IMR-90 (cell line): ENCODE results near the gene ANKFN1.

Experiments
- MAZ ChIP-seq: IDR thresholded peaks from 2 replicates; pipeline ENCODE4 v1.6.1; 2012; ENCODE audit warnings: low read depth, mild to moderate bottlenecking, low read length, improper control_type of control experiment, moderate library complexity, borderline replicate concordance
- POLR2A ChIP-seq: IDR thresholded peaks from 2 replicates; pipeline ENCODE4 v1.6.1; 2012; ENCODE audit warnings: mild to moderate bottlenecking, low read depth, low read length
- RAD21 ChIP-seq: IDR thresholded peaks from 2 replicates; pipeline ENCODE4 v1.6.1; 2012; ENCODE audit warnings: low read length, improper control_type of control experiment
- RFX5 ChIP-seq: IDR thresholded peaks from 2 replicates; pipeline ENCODE4 v1.8.0; 2012; ENCODE audit warnings: low read depth, mild to moderate bottlenecking, low read length, moderate library complexity
- TF ChIP-seq, protein P1 (sequence below): conservative IDR thresholded peaks from 2 replicates; pipeline ENCODE4 v1.5.1; 2012; ENCODE audit warnings: mild to moderate bottlenecking, low read depth, low read length, improper control_type of control experiment
- TF ChIP-seq, protein P2 (sequence below): fragments of 150-350 bp; IDR thresholded peaks from 2 replicates; pipeline ENCODE4 v1.6.1; 2016; ENCODE audit warnings: low read depth, mild to moderate bottlenecking, low read length, moderate library complexity, borderline replicate concordance
- TF ChIP-seq, protein P3 (sequence below): fragments of 150-350 bp; IDR thresholded peaks from 2 replicates; pipeline ENCODE4 v1.6.1; 2017; ENCODE audit warnings: mild to moderate bottlenecking, antibody characterized with exemption, low read length, low read depth

DNA sequence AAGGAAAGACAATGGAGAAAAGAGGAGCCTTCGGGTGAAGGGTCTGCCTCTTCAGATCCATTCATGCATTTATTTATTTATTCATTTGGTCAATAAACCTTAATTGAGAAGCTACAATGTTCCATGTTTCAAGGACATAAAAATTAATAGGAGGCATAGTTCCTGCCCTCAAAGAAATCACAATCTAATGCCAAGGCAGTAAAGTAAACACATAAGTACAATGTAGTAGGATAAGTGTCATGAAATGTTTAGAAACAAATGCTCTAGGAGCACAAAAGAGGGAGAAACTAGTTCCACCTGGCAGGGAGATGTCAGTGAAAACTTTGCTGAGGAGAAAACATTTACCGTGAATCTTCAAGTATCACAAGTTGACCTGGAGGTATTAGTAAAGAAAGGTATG is 336.7 kb downstream of the ANKFN1 start:
- TF ChIP-seq RFX5 (no peak), RAD21 (no peak), MAZ (no peak), POLR2A (no peak)
- TF ChIP-seq, protein P1, sequence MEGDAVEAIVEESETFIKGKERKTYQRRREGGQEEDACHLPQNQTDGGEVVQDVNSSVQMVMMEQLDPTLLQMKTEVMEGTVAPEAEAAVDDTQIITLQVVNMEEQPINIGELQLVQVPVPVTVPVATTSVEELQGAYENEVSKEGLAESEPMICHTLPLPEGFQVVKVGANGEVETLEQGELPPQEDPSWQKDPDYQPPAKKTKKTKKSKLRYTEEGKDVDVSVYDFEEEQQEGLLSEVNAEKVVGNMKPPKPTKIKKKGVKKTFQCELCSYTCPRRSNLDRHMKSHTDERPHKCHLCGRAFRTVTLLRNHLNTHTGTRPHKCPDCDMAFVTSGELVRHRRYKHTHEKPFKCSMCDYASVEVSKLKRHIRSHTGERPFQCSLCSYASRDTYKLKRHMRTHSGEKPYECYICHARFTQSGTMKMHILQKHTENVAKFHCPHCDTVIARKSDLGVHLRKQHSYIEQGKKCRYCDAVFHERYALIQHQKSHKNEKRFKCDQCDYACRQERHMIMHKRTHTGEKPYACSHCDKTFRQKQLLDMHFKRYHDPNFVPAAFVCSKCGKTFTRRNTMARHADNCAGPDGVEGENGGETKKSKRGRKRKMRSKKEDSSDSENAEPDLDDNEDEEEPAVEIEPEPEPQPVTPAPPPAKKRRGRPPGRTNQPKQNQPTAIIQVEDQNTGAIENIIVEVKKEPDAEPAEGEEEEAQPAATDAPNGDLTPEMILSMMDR = no peak
- TF ChIP-seq, protein P2, sequence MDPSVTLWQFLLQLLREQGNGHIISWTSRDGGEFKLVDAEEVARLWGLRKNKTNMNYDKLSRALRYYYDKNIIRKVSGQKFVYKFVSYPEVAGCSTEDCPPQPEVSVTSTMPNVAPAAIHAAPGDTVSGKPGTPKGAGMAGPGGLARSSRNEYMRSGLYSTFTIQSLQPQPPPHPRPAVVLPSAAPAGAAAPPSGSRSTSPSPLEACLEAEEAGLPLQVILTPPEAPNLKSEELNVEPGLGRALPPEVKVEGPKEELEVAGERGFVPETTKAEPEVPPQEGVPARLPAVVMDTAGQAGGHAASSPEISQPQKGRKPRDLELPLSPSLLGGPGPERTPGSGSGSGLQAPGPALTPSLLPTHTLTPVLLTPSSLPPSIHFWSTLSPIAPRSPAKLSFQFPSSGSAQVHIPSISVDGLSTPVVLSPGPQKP = no peak
- TF ChIP-seq, protein P3, sequence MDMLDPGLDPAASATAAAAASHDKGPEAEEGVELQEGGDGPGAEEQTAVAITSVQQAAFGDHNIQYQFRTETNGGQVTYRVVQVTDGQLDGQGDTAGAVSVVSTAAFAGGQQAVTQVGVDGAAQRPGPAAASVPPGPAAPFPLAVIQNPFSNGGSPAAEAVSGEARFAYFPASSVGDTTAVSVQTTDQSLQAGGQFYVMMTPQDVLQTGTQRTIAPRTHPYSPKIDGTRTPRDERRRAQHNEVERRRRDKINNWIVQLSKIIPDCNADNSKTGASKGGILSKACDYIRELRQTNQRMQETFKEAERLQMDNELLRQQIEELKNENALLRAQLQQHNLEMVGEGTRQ = no peak
